Breast epithelium (tissue), 4 donors: Measurements from ENCODE around the gene ABCA6. TPM values are rescaled to one million over a fixed set of nuclear protein-coding genes. Genes with fewer than 3 reads are reported as not detected.

Experiments
- DNase-seq, 2 donors: peaks; one replicate each; pipeline ENCODE4 v3.0.0-alpha.2; 2019; ENCODE audit warnings: low spot score in 2 of 2
- H3K27ac ChIP-seq, 2 donors: fragments of 200-600 bp; sonication (generic) in 1 of 2; one replicate each; pipeline ENCODE4 v1.5.1; 2016 to 2019; ENCODE audit warnings: mild to moderate bottlenecking in 1 of 2
- H3K27me3 ChIP-seq, 2 donors: fragments of 200-600 bp; sonication (generic) in 1 of 2; one replicate each; pipeline versions ENCODE4 v1.5.1 to v1.6.0; 2017 to 2019; ENCODE audit warnings: control low read depth in 1 of 2, mild to moderate bottlenecking in 1 of 2
- H3K36me3 ChIP-seq: fragments of 200-600 bp; one replicate; pipeline ENCODE4 v1.5.1; 2019
- H3K4me1 ChIP-seq, 2 donors: fragments of 200-600 bp; sonication (generic); one replicate each; pipeline ENCODE4 v1.5.1; 2016 to 2019; ENCODE audit warnings: control low read depth in 1 of 2
- H3K4me3 ChIP-seq, 3 donors: fragments of 200-600 bp; sonication (generic); 1 replicate in 2 of 3; 2 replicates in 1 of 3; pipeline ENCODE4 v1.5.1; 2016 to 2019; ENCODE audit warnings: mild to moderate bottlenecking in 3 of 3, moderate library complexity in 2 of 3
- H3K9me3 ChIP-seq, 2 donors: fragments of 200-600 bp; sonication (generic) in 1 of 2; one replicate each; pipeline ENCODE4 v1.5.1; 2016 to 2019; ENCODE audit warnings: control low read depth in 1 of 2
- CTCF ChIP-seq, 3 donors: fragments of 450-650 bp; IDR thresholded peaks; one replicate each; pipeline ENCODE4 v1.5.1; 2016 to 2017; ENCODE audit warnings: antibody characterized with exemption in 3 of 3, mild to moderate bottlenecking in 3 of 3, moderate library complexity in 3 of 3
- POLR2A ChIP-seq: fragments of 450-650 bp; IDR thresholded peaks from one replicate; pipeline ENCODE4 v1.6.1; 2016; ENCODE audit warnings: antibody characterized with exemption, mild to moderate bottlenecking, moderate library complexity
- POLR2AphosphoS5 ChIP-seq, 3 donors: sonication (generic); formaldehyde crosslinking; IDR thresholded peaks; one replicate each; pipeline ENCODE4 v1.6.1; 2017; ENCODE audit warnings: antibody characterized with exemption in 3 of 3
- intact Hi-C: fragments of 100-400 bp; cut with DNase I; formaldehyde crosslinking; loops from one replicate; pipeline ENCODE4 v1.15.1; 2023; ENCODE audit warnings: low total_unique reads
- total RNA-seq, 3 donors: library from RNA; depleted of rRNA; stranded (reverse); fragments of >200 nt; gene quantifications; one replicate each; pipeline ENCODE4 v1.1.0, GENCODE V29; 2016

Gene ABCA6
- total RNA-seq, 3 donors from 2014 or later: 61.2 to 198 (median 122) TPM

DNA sequence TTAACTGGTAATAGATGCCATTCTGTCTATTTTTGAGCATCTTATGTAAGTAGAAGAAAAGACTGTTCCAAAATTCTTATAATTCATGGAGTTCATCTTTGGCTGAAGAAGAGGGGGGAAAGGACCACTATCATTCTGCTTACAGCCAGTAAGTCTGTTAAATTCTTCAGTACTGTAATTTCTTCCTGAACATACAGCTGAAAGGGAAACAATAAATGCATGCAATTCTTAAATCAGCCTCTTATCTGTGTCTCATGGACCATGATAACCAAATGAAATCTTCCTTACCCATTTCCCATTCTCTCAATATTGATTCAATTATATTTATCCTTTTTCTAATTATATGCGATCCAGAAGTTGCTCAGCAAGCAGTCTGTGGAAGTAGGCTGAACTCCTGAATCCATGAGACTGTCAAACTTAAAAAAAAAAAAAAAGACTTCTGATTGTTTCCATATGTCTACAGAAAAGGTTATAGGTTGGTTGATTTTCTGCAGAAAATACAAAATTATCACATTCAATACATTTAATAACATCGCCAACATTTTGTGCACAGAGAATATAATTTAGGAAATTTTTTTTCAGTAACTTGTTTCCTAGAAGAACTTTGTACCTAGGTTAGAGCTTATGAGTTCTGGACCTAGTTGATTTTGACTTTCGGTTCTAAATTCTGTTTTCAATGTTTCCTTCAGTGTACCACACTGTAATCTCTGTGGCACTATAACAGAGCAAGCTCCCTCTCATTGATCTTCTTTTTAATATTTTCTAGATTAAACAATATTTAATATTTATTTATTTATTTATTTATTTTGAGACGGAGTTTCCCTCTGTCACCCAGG is 79.8 kb downstream of the ABCA6 start:
- peak overlapping the region; percentile 36 to 40 for H3K27ac ChIP-seq
- intact Hi-C loops: no loop called here
- TF ChIP-seq CTCF (IDR thresholded peaks at IDR 0.05) (no peak), POLR2A (no peak), POLR2AphosphoS5 (IDR thresholded peaks at IDR 0.05) (no peak)
- no peaks in the 10 kb centered on the region for H3K4me1 ChIP-seq
- H3K27me3 ChIP-seq: no peaks in the 10 kb centered on the region
- H3K9me3 ChIP-seq: no peaks in the 10 kb centered on the region
- no peak for DNase-seq
- H3K36me3 ChIP-seq: no peaks in the 10 kb centered on the region
- no peak overlapping the region for H3K4me3 ChIP-seq

- H3K27ac ChIP-seq: peak within 1 kb of the TSS; percentile 58 to 73
Observed at GRCh38 chr17:69060822-69061221, 80.9 kb downstream of the ABCA6 start, which contains the start of gene ABCA9. TSS of gene ABCA9 (minus strand) at chr17:69060927. CDS start at chr17:69051126, 9,801 bp downstream.

GRCh38 chr17:69059458-69060175 is 82.1 kb downstream of the ABCA6 start:
- Histone ChIP-seq H3K9me3 (no peaks in the 10 kb centered on the region), H3K27me3 (no peaks in the 10 kb centered on the region), H3K4me3 (peak overlapping the region in 2 of 3 donors; percentile 28 to 42), H3K36me3 (no peaks in the 10 kb centered on the region), H3K4me1 (no peaks in the 10 kb centered on the region), H3K27ac (peak overlapping the region; percentile 58 to 73)
- intact Hi-C loops: no loop called here
- TF ChIP-seq POLR2A (no peak), CTCF (IDR thresholded peaks at IDR 0.05) (no peak), POLR2AphosphoS5 (IDR thresholded peaks at IDR 0.05) (no peak)
- DNase-seq: no peak

More at GRCh38 chr17:69060822-69061221, 80.9 kb downstream of the ABCA6 start, which contains the start of gene ABCA9:
- Histone ChIP-seq H3K4me3 (peak within 1 kb of the TSS in 2 of 3 donors; percentile 28 to 42), H3K36me3 (no peaks in the 10 kb centered on the region), H3K4me1 (no peaks in the 10 kb centered on the region), H3K9me3 (no peaks in the 10 kb centered on the region), H3K27me3 (no peaks in the 10 kb centered on the region)
- intact Hi-C loops: no loop called here
- TF ChIP-seq POLR2AphosphoS5 (IDR thresholded peaks at IDR 0.05) (peak in 2 of 3 donors; percentile 47 to 62), CTCF (IDR thresholded peaks at IDR 0.05) (no peak)
- no peak for DNase-seq

- H3K27me3 ChIP-seq: no peaks in the 10 kb centered on the region
- H3K4me1 ChIP-seq: no peaks in the 10 kb centered on the region
- no peak overlapping the region for H3K4me3 ChIP-seq
- TF ChIP-seq POLR2AphosphoS5 (IDR thresholded peaks at IDR 0.05) (no peak), CTCF (IDR thresholded peaks at IDR 0.05) (no peak), POLR2A (no peak)
- peak overlapping the region; percentile 58 to 73 for H3K27ac ChIP-seq
- intact Hi-C loops: no loop called here
- no peaks in the 10 kb centered on the region for H3K36me3 ChIP-seq
- no peak for DNase-seq
- no peaks in the 10 kb centered on the region for H3K9me3 ChIP-seq
Observed at GRCh38 chr17:69058165-69058564, 83.5 kb downstream of the ABCA6 start.

DNA sequence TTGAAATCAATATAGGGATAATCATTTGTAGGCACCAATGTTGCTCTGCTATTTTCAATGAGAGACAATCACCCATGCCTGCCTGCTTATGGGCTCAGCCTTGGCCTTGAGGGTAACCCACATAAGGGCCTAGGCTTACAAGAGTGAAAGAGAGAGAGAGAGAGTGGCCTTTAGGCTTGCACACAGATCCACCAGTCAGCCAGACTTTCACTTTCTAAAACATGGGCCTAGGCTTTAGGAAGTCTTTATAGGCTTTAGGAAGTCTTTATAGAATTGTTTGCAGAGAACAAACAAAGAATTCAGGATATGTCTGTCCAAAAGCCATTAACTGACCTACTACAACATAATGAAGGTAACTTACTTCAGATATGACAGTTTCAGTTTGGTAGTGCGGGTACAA is 84.4 kb downstream of the ABCA6 start:
- no peak overlapping the region for H3K27ac ChIP-seq
- H3K4me3 ChIP-seq: no peak overlapping the region
- intact Hi-C loops: no loop called here
- H3K4me1 ChIP-seq: no peaks in the 10 kb centered on the region
- H3K27me3 ChIP-seq: no peaks in the 10 kb centered on the region
- no peaks in the 10 kb centered on the region for H3K36me3 ChIP-seq
- no peak for DNase-seq
- TF ChIP-seq CTCF (IDR thresholded peaks at IDR 0.05): no peak
- TF ChIP-seq POLR2AphosphoS5 (IDR thresholded peaks at IDR 0.05): no peak
- no peak for TF ChIP-seq POLR2A
- no peaks in the 10 kb centered on the region for H3K9me3 ChIP-seq
